Measurements from ENCODE around the gene GALNTL6. TPM values are rescaled to one million over a fixed set of nuclear protein-coding genes. Genes with fewer than 3 reads are reported as not detected.

The GALNTL6 gene
- total and polyA plus RNA-seq, 2 of the 4 experiments (the other 2 are of a cell fraction) = under 0.01 TPM; not detected in 1

GRCh38 chr4:172651961-172652360, 838.8 kb downstream of the GALNTL6 start:
- Histone ChIP-seq H3K79me1 (ENCODE audit: low read depth in 1 of 2, low read length in 2 of 2) (no peaks in the 10 kb centered on the region), H3K27ac (ENCODE audit: insufficient read depth, low read length) (no peak overlapping the region), H3K27me3 (ENCODE audit: control insufficient read depth, insufficient read depth, low read length) (no peaks in the 10 kb centered on the region), H2AK9ac (replicated peaks; ENCODE audit: low read depth, low read length, poor library complexity) (no peak overlapping the region), H3K4ac (ENCODE audit: low read depth, low read length) (no peak overlapping the region), H3K14ac (replicated peaks; ENCODE audit: low read depth, low read length) (no peak overlapping the region), H3K9me1 (ENCODE audit: insufficient read depth, low read length) (no peaks in the 10 kb centered on the region), H3K56ac (ENCODE audit: extremely low read depth, insufficient read depth, low read length) (no peak overlapping the region), H2BK120ac (ENCODE audit: low read depth, low read length) (no peak overlapping the region), H3K4me2 (ENCODE audit: low read depth, low read length) (no peak overlapping the region), H4K91ac (ENCODE audit: insufficient read depth, low read depth, low read length) (no peak overlapping the region), H3K36me3 (ENCODE audit: control insufficient read depth, insufficient read depth, low read length) (no peaks in the 10 kb centered on the region), H3K23ac (ENCODE audit: low read depth, low read length) (no peak overlapping the region), H2BK15ac (ENCODE audit: low read depth, low read length) (no peak overlapping the region), H3K18ac (ENCODE audit: low read depth, low read length) (no peak overlapping the region), H3K9me3 (ENCODE audit: control insufficient read depth, insufficient read depth, low read length) (peaks cover 2% of the 10 kb centered on the region; the same call in 1 of the 2 replicates), H4K20me1 (ENCODE audit: insufficient read depth, low read length) (no peaks in the 10 kb centered on the region), H3K4me1 (ENCODE audit: control insufficient read depth, insufficient read depth, low read length) (no peaks in the 10 kb centered on the region), H2AFZ (replicated peaks; ENCODE audit: low read length, poor library complexity) (no peak overlapping the region), H3K9ac (ENCODE audit: low read depth, low read length) (no peak overlapping the region), H2AK5ac (ENCODE audit: low read depth, low read length) (no peak overlapping the region), H4K8ac (ENCODE audit: low read depth in 2 of 2, low read length in 2 of 2) (no peak overlapping the region), H3K4me3 (ENCODE audit: insufficient read depth, low read depth, low read length) (no peak overlapping the region), H4K5ac (ENCODE audit: low read depth, low read length) (no peak overlapping the region), H2BK20ac (ENCODE audit: low read depth, low read length) (no peak overlapping the region), H2BK5ac (ENCODE audit: low read depth, low read length, poor library complexity, severe bottlenecking) (no peak overlapping the region)
- no CpG with 5 or more reads among the region's 2 CpGs for WGBS, 2 experiments (ENCODE audit: extremely low coverage in 2 of 2, insufficient read length in 1 of 2)
- dilution Hi-C loops (cut with HindIII; ENCODE audit: low sequenced_read_pairs, unreplicated experiment) = no loop called here
- TF ChIP-seq NFE2L2 (IDR thresholded peaks at IDR 0.05; ENCODE audit: low read depth, low read length) (no peak), CEBPB (IDR thresholded peaks at IDR 0.05; ENCODE audit: low read depth, low read length) (no peak), FOS (IDR thresholded peaks at IDR 0.05; ENCODE audit: low read depth, low read length) (no peak), RFX5 (IDR thresholded peaks at IDR 0.05; ENCODE audit: low read depth, low read length) (no peak), POLR2A (IDR thresholded peaks at IDR 0.05; ENCODE audit: low read depth, low read length) (no peak), MAFK (IDR thresholded peaks at IDR 0.05; ENCODE audit: low read depth, low read length) (no peak), MAZ (IDR thresholded peaks at IDR 0.05; ENCODE audit: borderline replicate concordance, low read depth, low read length) (no peak), CHD1 (IDR thresholded peaks at IDR 0.05; ENCODE audit: low read depth, low read length) (no peak), MXI1 (IDR thresholded peaks at IDR 0.05; ENCODE audit: borderline replicate concordance, low read depth, low read length) (no peak), BHLHE40 (IDR thresholded peaks at IDR 0.05; ENCODE audit: low read depth, low read length) (no peak), CTCF (conservative IDR thresholded peaks at IDR 0.05; ENCODE audit: low read depth, low read length) (no peak), SMC3 (IDR thresholded peaks at IDR 0.05; ENCODE audit: low read depth, low read length) (no peak), RAD21 (IDR thresholded peaks at IDR 0.05; ENCODE audit: low read length) (no peak), RCOR1 (IDR thresholded peaks at IDR 0.05; ENCODE audit: insufficient replicate concordance, low read length) (no peak)
- TF ChIP-seq, protein P1, sequence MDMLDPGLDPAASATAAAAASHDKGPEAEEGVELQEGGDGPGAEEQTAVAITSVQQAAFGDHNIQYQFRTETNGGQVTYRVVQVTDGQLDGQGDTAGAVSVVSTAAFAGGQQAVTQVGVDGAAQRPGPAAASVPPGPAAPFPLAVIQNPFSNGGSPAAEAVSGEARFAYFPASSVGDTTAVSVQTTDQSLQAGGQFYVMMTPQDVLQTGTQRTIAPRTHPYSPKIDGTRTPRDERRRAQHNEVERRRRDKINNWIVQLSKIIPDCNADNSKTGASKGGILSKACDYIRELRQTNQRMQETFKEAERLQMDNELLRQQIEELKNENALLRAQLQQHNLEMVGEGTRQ (IDR thresholded peaks at IDR 0.05; ENCODE audit: low read depth, low read length) = no peak
- TF ChIP-seq, protein P2, sequence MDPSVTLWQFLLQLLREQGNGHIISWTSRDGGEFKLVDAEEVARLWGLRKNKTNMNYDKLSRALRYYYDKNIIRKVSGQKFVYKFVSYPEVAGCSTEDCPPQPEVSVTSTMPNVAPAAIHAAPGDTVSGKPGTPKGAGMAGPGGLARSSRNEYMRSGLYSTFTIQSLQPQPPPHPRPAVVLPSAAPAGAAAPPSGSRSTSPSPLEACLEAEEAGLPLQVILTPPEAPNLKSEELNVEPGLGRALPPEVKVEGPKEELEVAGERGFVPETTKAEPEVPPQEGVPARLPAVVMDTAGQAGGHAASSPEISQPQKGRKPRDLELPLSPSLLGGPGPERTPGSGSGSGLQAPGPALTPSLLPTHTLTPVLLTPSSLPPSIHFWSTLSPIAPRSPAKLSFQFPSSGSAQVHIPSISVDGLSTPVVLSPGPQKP (IDR thresholded peaks at IDR 0.05; ENCODE audit: borderline replicate concordance, low read depth, low read length) = no peak
- ChIA-PET POLR2A (ENCODE audit: unreplicated experiment) (no interaction called here), CTCF (no interaction called here)
- no TSS peak for BruUV-seq (replicated peaks)
- ATAC-seq (ENCODE audit: low read depth) = no peak
- intact Hi-C loops (cut with micrococcal nuclease) = no loop called here
- in situ Hi-C loops (cut with MboI; ENCODE audit: low sequenced_read_pairs) = no loop called here
- no peak for DNase-seq
